Endothelial cell (in vitro differentiated cells): Measurements from ENCODE around the gene SYT2. TPM values are rescaled to one million over a fixed set of nuclear protein-coding genes. Genes with fewer than 3 reads are reported as not detected.
"Not testable (repeated sequence)": the region's sequence is repeated elsewhere in the genome, so short reads cannot be mapped to it uniquely, and the experiment has no call there.

Experiments used
- DNase-seq: peaks from one replicate; pipeline ENCODE4 v3.0.0; 2021; ENCODE audit warnings: low spot score
- H3K27ac Mint-ChIP-seq: one replicate; pipeline ENCODE4 v1.8.0; 2021; ENCODE audit warnings: mixed read lengths, inconsistent platforms; ENCODE audit not compliant: unreplicated experiment
- H3K27me3 Mint-ChIP-seq: one replicate; pipeline ENCODE4 v1.8.0; 2021; ENCODE audit warnings: mild to moderate bottlenecking, moderate library complexity, mixed read lengths, inconsistent platforms; ENCODE audit not compliant: unreplicated experiment
- H3K36me3 Mint-ChIP-seq: one replicate; pipeline ENCODE4 v1.8.0; 2021; ENCODE audit warnings: mild to moderate bottlenecking, low read depth, mixed read lengths, inconsistent platforms; ENCODE audit not compliant: unreplicated experiment
- H3K4me1 Mint-ChIP-seq: one replicate; pipeline ENCODE4 v1.8.0; 2021; ENCODE audit warnings: mild to moderate bottlenecking, mixed read lengths, inconsistent platforms; ENCODE audit not compliant: unreplicated experiment
- H3K4me3 Mint-ChIP-seq: one replicate; pipeline ENCODE4 v1.8.0; 2021; ENCODE audit warnings: mild to moderate bottlenecking, mixed read lengths, inconsistent platforms; ENCODE audit not compliant: unreplicated experiment
- H3K9me3 Mint-ChIP-seq: one replicate; pipeline ENCODE4 v1.8.0; 2021; ENCODE audit warnings: mixed read lengths, inconsistent platforms; ENCODE audit not compliant: unreplicated experiment
- CTCF ChIP-seq: fragments of 200-600 bp; sonication (generic); IDR thresholded peaks from one replicate; pipeline ENCODE4 v1.5.0; 2021; ENCODE audit warnings: antibody characterized with exemption; ENCODE audit not compliant: unreplicated experiment
- total RNA-seq: library from RNA; stranded (reverse); fragmentation: NEBNext Ultra II Directional; extraction: Animal tissue kit (Norgen Biotek cat#: 25700); gene quantifications from one replicate; pipeline ENCODE4 v1.2.1, GENCODE V29; 2021; ENCODE audit not compliant: unreplicated experiment

The SYT2 gene
- total RNA-seq, 1 donor from 2014 or later = 0.33 TPM

DNA sequence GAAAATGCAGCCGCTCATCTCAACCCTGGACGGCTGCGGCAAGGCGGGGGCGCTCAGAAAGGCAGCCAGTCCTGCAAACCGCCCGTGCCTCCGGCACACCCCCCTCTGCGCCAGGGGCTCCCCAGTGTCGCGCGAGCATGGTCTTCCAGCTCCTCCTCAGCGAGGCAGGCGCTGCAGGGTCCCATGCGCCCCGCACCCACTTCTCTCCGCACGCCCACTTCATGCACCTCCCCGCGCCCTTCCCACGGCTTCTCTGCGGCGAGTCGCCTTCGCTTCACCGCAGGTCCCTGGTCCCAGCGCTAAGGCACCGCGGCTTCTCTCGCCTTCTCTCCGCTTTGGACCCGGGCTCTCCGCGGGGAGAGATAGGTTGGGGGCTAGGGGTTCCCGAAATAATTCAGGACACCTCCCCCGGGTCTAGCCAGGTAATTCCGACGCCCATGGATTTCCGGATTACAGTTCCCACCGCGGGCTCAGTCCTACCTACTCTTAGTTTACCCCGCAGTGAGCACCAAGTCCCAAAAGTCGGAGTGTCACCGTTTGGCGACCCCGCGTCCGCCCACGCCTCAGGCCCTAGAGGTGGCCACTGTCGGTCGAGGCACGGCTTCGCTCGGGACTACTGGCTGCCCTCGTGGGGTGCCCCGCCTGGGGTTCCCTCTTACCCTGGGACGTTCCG lies 67.5 kb downstream of the SYT2 start:
- Mint-ChIP-seq H3K27ac (no peak overlapping the region), H3K36me3 (no peaks in the 10 kb centered on the region), H3K4me3 (peak overlapping the region; percentile 71), H3K9me3 (no peaks in the 10 kb centered on the region), H3K27me3 (peaks cover 23% of the 10 kb centered on the region), H3K4me1 (peaks cover 13% of the 10 kb centered on the region)
- TF ChIP-seq CTCF = no peak
- no peak for DNase-seq

DNA sequence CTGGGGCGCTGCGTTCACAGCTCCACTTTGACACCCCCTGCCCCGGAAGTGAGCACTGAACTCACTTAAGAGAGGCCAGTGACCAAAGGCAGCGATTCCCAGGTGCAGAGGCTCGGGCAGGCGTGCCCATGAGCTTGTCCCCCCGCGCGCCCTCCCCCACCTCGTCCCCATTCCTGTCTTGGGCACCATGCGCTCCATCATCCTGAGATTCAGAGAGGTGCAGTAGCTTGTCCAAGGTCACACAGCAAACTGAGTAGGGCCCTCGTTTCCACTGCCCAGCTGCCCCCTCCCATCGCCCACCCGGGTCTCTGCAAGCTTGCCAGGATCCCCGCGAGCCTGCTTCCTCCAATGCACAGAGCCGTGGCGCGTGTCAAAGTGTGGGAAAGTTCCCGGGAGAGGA lies 68.0 kb downstream of the SYT2 start:
- no peak overlapping the region for H3K4me3 Mint-ChIP-seq
- H3K27ac Mint-ChIP-seq = no peak overlapping the region
- no peaks in the 10 kb centered on the region for H3K9me3 Mint-ChIP-seq
- H3K27me3 Mint-ChIP-seq = peaks cover 23% of the 10 kb centered on the region
- no peak for DNase-seq
- no peaks in the 10 kb centered on the region for H3K36me3 Mint-ChIP-seq
- peaks cover 13% of the 10 kb centered on the region for H3K4me1 Mint-ChIP-seq
- TF ChIP-seq CTCF = no peak

DNA sequence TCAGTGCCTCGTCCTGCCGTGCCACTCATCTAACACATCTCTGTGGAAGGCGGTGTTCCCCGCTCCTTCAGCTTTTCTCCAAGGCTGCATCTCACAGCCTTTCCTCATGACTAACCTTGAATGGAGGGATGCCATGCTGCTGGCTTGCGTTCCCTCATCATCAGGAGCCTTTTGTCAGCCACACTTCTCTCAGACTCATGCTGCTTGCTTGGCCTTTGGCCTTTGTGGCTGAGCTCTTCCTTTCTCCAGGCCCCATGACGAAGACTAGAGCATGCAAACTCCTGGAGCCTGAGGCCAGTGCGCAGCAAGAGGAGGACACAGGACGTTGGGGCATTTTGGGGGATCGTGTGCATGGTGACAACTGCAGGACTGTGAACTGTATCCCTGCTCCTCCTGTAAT lies 70.8 kb downstream of the SYT2 start:
- Mint-ChIP-seq H3K9me3 (no peaks in the 10 kb centered on the region), H3K4me3 (no peak overlapping the region), H3K36me3 (no peaks in the 10 kb centered on the region), H3K4me1 (peaks cover 8% of the 10 kb centered on the region), H3K27me3 (peaks cover 14% of the 10 kb centered on the region), H3K27ac (no peak overlapping the region)
- DNase-seq = no peak
- no peak for TF ChIP-seq CTCF

DNA sequence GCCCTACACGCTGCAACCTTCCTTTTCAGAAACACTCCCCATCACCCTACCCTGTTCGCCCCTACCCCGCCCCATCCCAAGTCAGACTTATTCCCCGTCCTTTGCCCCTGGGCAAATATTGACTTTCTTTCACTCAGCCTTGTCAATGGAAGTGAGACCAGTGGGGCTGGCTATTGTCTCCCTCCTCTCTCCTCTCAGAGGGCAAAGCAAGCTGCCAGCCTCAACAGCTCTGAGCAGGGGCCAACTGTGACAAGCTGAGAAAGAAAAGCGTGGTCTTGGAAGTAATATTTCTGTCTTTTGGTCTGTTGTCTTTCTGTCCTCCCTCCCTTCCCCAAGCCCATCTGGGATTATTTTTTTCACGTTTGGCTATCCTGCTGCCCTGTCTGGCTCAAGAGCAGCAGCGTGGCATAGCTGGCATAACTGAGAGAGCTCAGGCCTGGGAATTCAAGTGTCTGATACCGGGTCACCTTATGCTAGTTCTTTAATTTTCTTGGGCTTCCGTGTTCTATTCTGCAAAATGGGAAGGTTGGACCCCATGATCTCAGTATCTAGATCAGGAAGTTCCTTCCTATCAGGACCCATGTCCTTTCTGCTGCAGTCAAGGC lies 71.5 kb downstream of the SYT2 start:
- H3K9me3 Mint-ChIP-seq, H3K27ac Mint-ChIP-seq, H3K4me1 Mint-ChIP-seq, DNase-seq, H3K36me3 Mint-ChIP-seq, H3K4me3 Mint-ChIP-seq: not testable (repeated sequence)
- peaks cover 14% of the 10 kb centered on the region for H3K27me3 Mint-ChIP-seq

DNA sequence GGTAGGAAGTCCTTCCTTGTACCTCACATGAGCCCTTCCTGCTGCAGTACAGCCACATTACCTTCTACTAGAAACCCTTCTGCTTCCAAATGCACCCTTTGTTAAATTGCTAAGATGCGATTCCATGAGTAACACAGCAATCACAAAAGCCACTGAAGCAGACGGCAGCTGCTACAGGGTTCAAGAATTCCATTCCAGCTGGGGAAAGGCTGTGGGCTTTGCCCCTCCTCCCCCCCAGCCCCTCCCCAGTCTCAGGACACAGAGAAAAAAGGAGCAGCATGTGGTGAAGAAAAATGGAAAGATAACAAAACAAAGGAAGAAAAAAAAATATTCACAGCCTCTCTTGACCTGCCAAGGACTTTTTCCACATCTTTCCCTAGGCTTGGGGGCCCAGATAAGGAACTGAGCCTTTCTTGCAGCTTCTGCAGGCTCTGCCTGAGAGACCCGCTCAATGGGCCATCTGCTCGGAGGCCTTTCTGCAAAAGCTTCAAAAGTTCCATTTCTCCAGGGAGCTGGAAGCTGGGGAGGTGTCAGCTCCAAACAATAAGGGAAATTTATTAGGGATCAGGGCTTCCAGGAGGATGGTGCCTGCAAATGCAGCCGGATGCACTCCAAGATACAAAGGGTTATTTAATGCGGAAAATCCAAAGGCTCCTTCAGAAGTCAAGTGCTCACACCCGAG lies 72.1 kb downstream of the SYT2 start:
- TF ChIP-seq CTCF = no peak
- no peak overlapping the region for H3K4me3 Mint-ChIP-seq
- H3K27ac Mint-ChIP-seq = no peak overlapping the region
- H3K27me3 Mint-ChIP-seq = peaks cover 14% of the 10 kb centered on the region
- peaks cover 5% of the 10 kb centered on the region for H3K4me1 Mint-ChIP-seq
- no peak for DNase-seq
- H3K36me3 Mint-ChIP-seq = no peaks in the 10 kb centered on the region
- no peaks in the 10 kb centered on the region for H3K9me3 Mint-ChIP-seq

- H3K27me3 Mint-ChIP-seq = peaks cover 11% of the 10 kb centered on the region
- not testable (repeated sequence) for H3K4me3 Mint-ChIP-seq, H3K27ac Mint-ChIP-seq, H3K9me3 Mint-ChIP-seq, DNase-seq, H3K36me3 Mint-ChIP-seq, H3K4me1 Mint-ChIP-seq
Observed at GRCh38 chr1:202637321-202638018, 72.8 kb downstream of the SYT2 start.

DNA sequence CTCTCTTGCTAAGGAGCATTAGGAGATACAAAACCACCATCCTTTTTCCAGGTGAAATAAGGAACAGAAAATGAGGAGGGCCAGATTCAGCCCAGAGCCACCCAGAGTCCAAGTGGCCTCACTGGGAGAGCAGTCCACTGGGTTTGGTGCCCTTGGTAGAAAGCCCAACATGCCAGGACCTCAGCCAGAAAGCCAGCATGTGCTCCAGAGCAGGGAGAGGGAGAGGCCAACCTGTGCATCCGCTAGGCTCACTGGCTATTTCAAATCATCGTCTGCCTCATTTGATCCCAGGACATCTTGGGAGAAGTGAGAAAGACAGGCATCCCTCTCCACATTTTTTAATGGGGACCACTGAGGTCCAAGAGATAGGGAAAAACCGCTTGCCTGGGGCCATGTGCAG lies 74.1 kb downstream of the SYT2 start:
- H3K4me1 Mint-ChIP-seq, H3K27ac Mint-ChIP-seq, H3K4me3 Mint-ChIP-seq, H3K36me3 Mint-ChIP-seq, H3K9me3 Mint-ChIP-seq, DNase-seq: not testable (repeated sequence)
- H3K27me3 Mint-ChIP-seq = peaks cover 10% of the 10 kb centered on the region
